Measurements from ENCODE around the gene ATP5PO. TPM values are rescaled to one million over a fixed set of nuclear protein-coding genes. Genes with fewer than 3 reads are reported as not detected.

ATP5PO gene
- total and polyA plus RNA-seq, 11 donors, result 472 to 2,204 (median 745) TPM

GRCh38 chr21:33857846-33858666 is 57.5 kb downstream of the ATP5PO start:
- intact Hi-C loops (cut with DNase I), result no loop called here
- DNase-seq (peak in 1 of 5 donors; percentile 51), ATAC-seq (no peak)
- H3K4me3 ChIP-seq, result no peak overlapping the region
- no peaks in the 10 kb centered on the region for H3K27me3 ChIP-seq
- peaks cover 0 to 20% (median 0%) of the 10 kb centered on the region in 12 donors for H3K4me1 ChIP-seq
- no peaks in the 10 kb centered on the region for H3K36me3 ChIP-seq
- H3K9me3 ChIP-seq, result no peaks in the 10 kb centered on the region
- TF ChIP-seq CTCF (IDR thresholded peaks at IDR 0.05) (no peak), POLR2A (IDR thresholded peaks at IDR 0.05) (no peak)
- WGBS, 4 donors, result 73 to 84% (median 82%) methylated on average over 19 to 25 of the region's 25 CpGs
- peak overlapping the region in 1 of 12 donors; percentile 50 for H3K27ac ChIP-seq

- no peak overlapping the region for H3K4me3 ChIP-seq
- no peaks in the 10 kb centered on the region for H3K36me3 ChIP-seq
- intact Hi-C loops (cut with DNase I), result no loop called here
- H3K27me3 ChIP-seq, result no peaks in the 10 kb centered on the region
- 91 to 98% (median 94%) methylated on average over 11 to 17 of the region's 17 CpGs for WGBS, 4 donors
- peaks cover 0 to 20% (median 0%) of the 10 kb centered on the region in 12 donors for H3K4me1 ChIP-seq
- TF ChIP-seq POLR2A (IDR thresholded peaks at IDR 0.05) (no peak), CTCF (IDR thresholded peaks at IDR 0.05) (no peak)
- DNase-seq (peak in 1 of 5 donors; percentile 32), ATAC-seq (no peak)
- no peak overlapping the region for H3K27ac ChIP-seq
- no peaks in the 10 kb centered on the region for H3K9me3 ChIP-seq
Measured at GRCh38 chr21:33856893-33857527, 58.6 kb downstream of the ATP5PO start.

GRCh38 chr21:33855190-33855589 is 60.4 kb downstream of the ATP5PO start:
- no peak overlapping the region for H3K4me3 ChIP-seq
- intact Hi-C loops (cut with DNase I), result no loop called here
- ATAC-seq, result no peak
- DNase-seq, result peak in 1 of 5 donors; percentile 10
- H3K4me1 ChIP-seq, result peaks cover 0 to 20% (median 0%) of the 10 kb centered on the region in 12 donors
- H3K36me3 ChIP-seq, result no peaks in the 10 kb centered on the region
- H3K27me3 ChIP-seq, result no peaks in the 10 kb centered on the region
- no peaks in the 10 kb centered on the region for H3K9me3 ChIP-seq
- TF ChIP-seq POLR2A (IDR thresholded peaks at IDR 0.05) (no peak), CTCF (IDR thresholded peaks at IDR 0.05) (peak in 1 of 12 donors; percentile 10)
- H3K27ac ChIP-seq, result no peak overlapping the region
- 85 to 91% (median 89%) methylated on average over 6 of the region's 6 CpGs for WGBS, 4 donors

- TF ChIP-seq POLR2A (IDR thresholded peaks at IDR 0.05) (no peak), CTCF (IDR thresholded peaks at IDR 0.05) (no peak)
- intact Hi-C loops (cut with DNase I), result no loop called here
- WGBS, 4 donors, result 48 to 61% (median 52%) methylated on average over 5 of the region's 5 CpGs
Measured at GRCh38 chr21:33854604-33855003, 61.0 kb downstream of the ATP5PO start.

More at GRCh38 chr21:33854604-33855003, 61.0 kb downstream of the ATP5PO start:
- Histone ChIP-seq H3K27ac (no peak overlapping the region), H3K36me3 (no peaks in the 10 kb centered on the region), H3K9me3 (no peaks in the 10 kb centered on the region), H3K4me1 (peaks cover 0 to 20% (median 0%) of the 10 kb centered on the region in 12 donors), H3K27me3 (no peaks in the 10 kb centered on the region), H3K4me3 (no peak overlapping the region)
- ATAC-seq (peak in 1 of 4 donors; percentile 29), DNase-seq (peak in 1 of 5 donors; percentile 46)
